HuH-7.5 (cell line): ENCODE results near the gene FOXI3.
"Not testable (repeated sequence)": the region's sequence is repeated elsewhere in the genome, so short reads cannot be mapped to it uniquely, and the experiment has no call there.

ENCODE experiments used
- DNase-seq: peaks from one replicate; pipeline ENCODE4 v3.0.0; 2011; ENCODE audit warnings: low spot score

FOXI3 gene

DNA sequence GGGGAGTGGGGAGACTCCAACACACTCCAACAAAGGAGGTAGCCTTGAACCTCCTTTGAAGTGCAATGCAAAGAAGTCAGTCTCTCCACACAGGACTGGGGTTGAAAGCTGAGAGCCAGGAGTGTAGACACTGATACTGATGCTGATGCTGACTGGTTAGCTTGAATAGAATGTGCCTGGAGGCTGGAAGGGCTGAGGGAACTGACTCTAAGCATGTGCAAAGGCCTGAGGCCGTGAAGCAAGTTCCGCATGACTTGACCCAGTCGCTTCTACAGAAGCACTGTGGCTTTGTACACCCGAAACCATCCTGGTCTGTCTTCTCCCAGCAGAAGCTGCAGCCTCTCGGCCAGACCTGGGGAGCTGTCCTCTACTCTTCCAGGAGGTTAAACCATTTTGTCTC, 10.4 kb downstream of the FOXI3 start:
- DNase-seq: no peak

- DNase-seq: no peak
Observed at GRCh38 chr2:88437010-88437409, 15.5 kb downstream of the FOXI3 start.

GRCh38 chr2:88429929-88430328, 22.6 kb downstream of the FOXI3 start:
- no peak for DNase-seq

- DNase-seq: no peak
Observed at GRCh38 chr2:88423733-88424132, 28.8 kb downstream of the FOXI3 start.

- DNase-seq: not testable (repeated sequence)
Observed at GRCh38 chr2:88419051-88419450, 33.4 kb downstream of the FOXI3 start.

- no peak for DNase-seq
Observed at GRCh38 chr2:88416016-88416663, 36.4 kb downstream of the FOXI3 start.

- DNase-seq: not testable (repeated sequence)
Observed at GRCh38 chr2:88408870-88409269, 43.6 kb downstream of the FOXI3 start.

DNA sequence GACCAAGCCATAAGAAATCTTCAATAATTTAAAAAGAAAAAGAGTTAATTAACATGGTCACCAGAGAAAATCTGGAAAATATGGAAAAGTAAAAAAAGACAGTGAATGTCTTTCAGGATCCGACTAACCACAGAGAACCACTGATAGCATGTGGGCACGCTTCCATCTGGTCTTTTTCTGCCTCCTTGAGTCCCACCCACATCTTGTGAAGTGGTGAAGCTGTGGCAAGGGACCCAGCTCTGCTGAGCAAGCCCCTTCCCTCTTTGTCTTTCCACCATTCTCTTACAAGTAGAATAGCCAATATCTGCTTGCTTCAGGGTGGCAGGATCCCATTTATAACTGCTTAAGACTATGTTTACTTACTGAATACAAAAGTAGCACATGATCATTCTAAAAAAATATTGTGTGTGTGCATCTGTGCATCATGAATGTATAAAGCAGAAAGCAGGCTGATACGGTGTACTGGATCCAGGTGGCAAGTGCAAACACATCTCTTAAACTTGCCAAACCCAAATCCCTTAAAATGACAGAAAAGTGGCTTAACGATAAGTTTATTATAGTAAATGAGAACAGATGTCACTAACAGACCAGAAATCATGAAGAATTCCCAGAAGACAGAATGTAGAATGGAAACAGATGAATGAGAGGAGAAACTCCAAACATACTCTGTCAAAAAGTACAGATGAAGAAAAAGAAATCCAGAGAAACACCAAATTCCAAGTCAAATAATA, 52.3 kb downstream of the FOXI3 start:
- no peak for DNase-seq

- no peak for DNase-seq
Observed at GRCh38 chr2:88398180-88398579, 54.3 kb downstream of the FOXI3 start.
